IMR-90 (cell line): Measurements from ENCODE around the gene TEAD2. TPM values are rescaled to one million over a fixed set of nuclear protein-coding genes. Genes with fewer than 3 reads are reported as not detected.

Experiments used
- ATAC-seq: fragments of 200-7000 bp; cut with Tn5 transposase; 2 replicates; pipeline ENCODE4 v1.9.1; 2020; ENCODE audit warnings: low read depth, mild to moderate bottlenecking, moderate library complexity
- BruUV-seq: library from RNA; stranded (reverse); fragments of 400-500 nt; replicated peaks from 2 replicates; lab custom pipeline; 2021; lab: Mats Ljungman, UMichigan
- CTCF ChIA-PET: fragments of 300-600 bp; formaldehyde crosslinking; extraction: SDS; loops from one replicate; lab custom pipeline; 2021; ENCODE audit warnings: antibody characterized with exemption; lab: Yijun Ruan, JAX
- POLR2A ChIA-PET: fragments of 300-600 bp; sonication (Branson Sonifier 250); formaldehyde crosslinking; loops from one replicate; lab custom pipeline; 2022; ENCODE audit warnings: antibody characterized with exemption; ENCODE audit not compliant: unreplicated experiment; lab: Charles Lee
- DNase-seq: peaks from one replicate; pipeline ENCODE4 v3.0.0; 2013
- H2AFZ ChIP-seq: replicated peaks from 2 replicates; pipeline ENCODE3; 2013; ENCODE audit warnings: low read length, mild to moderate bottlenecking; ENCODE audit not compliant: poor library complexity
- H2AK5ac ChIP-seq: 2 replicates; pipeline ENCODE4 v1.6.1; 2013; ENCODE audit warnings: low read depth, low read length, inconsistent platforms
- H2AK9ac ChIP-seq: replicated peaks from 2 replicates; pipeline ENCODE3; 2013; ENCODE audit warnings: mild to moderate bottlenecking, low read depth, low read length, moderate library complexity; ENCODE audit not compliant: poor library complexity
- H2BK120ac ChIP-seq: 2 replicates; pipeline ENCODE4 v1.6.1; 2013; ENCODE audit warnings: low read depth, low read length, inconsistent platforms
- H2BK15ac ChIP-seq: 3 replicates; pipeline ENCODE4 v1.6.1; 2013; ENCODE audit warnings: low read depth, low read length, inconsistent platforms
- H2BK20ac ChIP-seq: 2 replicates; pipeline ENCODE4 v1.6.1; 2013; ENCODE audit warnings: low read depth, mild to moderate bottlenecking, inconsistent platforms, low read length, moderate library complexity
- H2BK5ac ChIP-seq: 2 replicates; pipeline ENCODE4 v1.6.1; 2013; ENCODE audit warnings: mild to moderate bottlenecking, low read depth, low read length, inconsistent platforms; ENCODE audit not compliant: poor library complexity, severe bottlenecking
- H3K14ac ChIP-seq: replicated peaks from 2 replicates; pipeline ENCODE4 v1.6.1; 2013; ENCODE audit warnings: low read depth, low read length, inconsistent platforms
- H3K18ac ChIP-seq: 2 replicates; pipeline ENCODE4 v1.6.1; 2013; ENCODE audit warnings: low read depth, low read length, control low read depth
- H3K23ac ChIP-seq: 2 replicates; pipeline ENCODE4 v1.6.1; 2013; ENCODE audit warnings: low read depth, low read length, inconsistent platforms
- H3K27ac ChIP-seq: 2 replicates; pipeline ENCODE4 v1.5.1; 2013; ENCODE audit warnings: mild to moderate bottlenecking, control low read depth, low read length; ENCODE audit not compliant: insufficient read depth
- H3K27me3 ChIP-seq: 2 replicates; pipeline ENCODE4 v1.6.1; 2013; ENCODE audit warnings: low read length; ENCODE audit not compliant: control insufficient read depth, insufficient read depth
- H3K36me3 ChIP-seq: 2 replicates; pipeline ENCODE4 v1.6.1; 2013; ENCODE audit warnings: low read length, mixed read lengths; ENCODE audit not compliant: control insufficient read depth, insufficient read depth
- H3K4ac ChIP-seq: 2 replicates; pipeline ENCODE4 v1.6.1; 2013; ENCODE audit warnings: low read depth, low read length, inconsistent platforms
- H3K4me1 ChIP-seq: 2 replicates; pipeline ENCODE4 v1.6.1; 2013; ENCODE audit warnings: low read length, mixed read lengths; ENCODE audit not compliant: control insufficient read depth, insufficient read depth
- H3K4me2 ChIP-seq: 2 replicates; pipeline ENCODE4 v1.6.1; 2013; ENCODE audit warnings: low read depth, mild to moderate bottlenecking, control low read depth, low read length, moderate library complexity
- H3K4me3 ChIP-seq: 2 replicates; pipeline ENCODE4 v1.5.1; 2013; ENCODE audit warnings: low read depth, mild to moderate bottlenecking, control low read depth, low read length, moderate library complexity; ENCODE audit not compliant: insufficient read depth
- H3K56ac ChIP-seq: 2 replicates; pipeline ENCODE4 v1.6.1; 2013; ENCODE audit warnings: low read length, inconsistent platforms; ENCODE audit not compliant: insufficient read depth; ENCODE audit errors: extremely low read depth
- H3K79me1 ChIP-seq, 2 experiments: 2 replicates each; pipeline ENCODE4 v1.6.1; 2013; ENCODE audit warnings: low read length in 2 of 2, inconsistent platforms in 1 of 2, low read depth in 1 of 2
- H3K9ac ChIP-seq: 2 replicates; pipeline ENCODE4 v1.6.1; 2013; ENCODE audit warnings: low read depth, low read length, control low read depth
- H3K9me1 ChIP-seq: 2 replicates; pipeline ENCODE4 v1.6.1; 2013; ENCODE audit warnings: low read length, inconsistent platforms; ENCODE audit not compliant: insufficient read depth
- H3K9me3 ChIP-seq: 2 replicates; pipeline ENCODE4 v1.6.1; 2013; ENCODE audit warnings: low read length; ENCODE audit not compliant: control insufficient read depth, insufficient read depth
- H4K20me1 ChIP-seq: 2 replicates; pipeline ENCODE4 v1.6.1; 2013; ENCODE audit warnings: low read length, inconsistent platforms; ENCODE audit not compliant: insufficient read depth
- H4K5ac ChIP-seq: 2 replicates; pipeline ENCODE4 v1.6.1; 2013; ENCODE audit warnings: mild to moderate bottlenecking, low read depth, low read length, control low read depth
- H4K8ac ChIP-seq, 2 experiments: 2 replicates each; pipeline ENCODE4 v1.6.1; 2013; ENCODE audit warnings: low read depth in 2 of 2, low read length in 2 of 2, control low read depth in 1 of 2, inconsistent platforms in 1 of 2
- H4K91ac ChIP-seq: 2 replicates; pipeline ENCODE4 v1.6.1; 2013; ENCODE audit warnings: low read depth, low read length, inconsistent platforms; ENCODE audit not compliant: insufficient read depth
- CEBPB ChIP-seq: IDR thresholded peaks from 2 replicates; pipeline ENCODE4 v1.6.1; 2012; ENCODE audit warnings: low read depth, low read length, improper control_type of control experiment
- FOS ChIP-seq: fragments of 150-350 bp; IDR thresholded peaks from 2 replicates; pipeline ENCODE4 v1.6.1; 2016; ENCODE audit warnings: low read depth, low read length
- MAFK ChIP-seq: IDR thresholded peaks from 2 replicates; pipeline ENCODE4 v1.6.1; 2012; ENCODE audit warnings: low read depth, low read length, improper control_type of control experiment
- MAZ ChIP-seq: IDR thresholded peaks from 2 replicates; pipeline ENCODE4 v1.6.1; 2012; ENCODE audit warnings: low read depth, mild to moderate bottlenecking, low read length, improper control_type of control experiment, moderate library complexity, borderline replicate concordance
- POLR2A ChIP-seq: IDR thresholded peaks from 2 replicates; pipeline ENCODE4 v1.6.1; 2012; ENCODE audit warnings: mild to moderate bottlenecking, low read depth, low read length
- RCOR1 ChIP-seq: IDR thresholded peaks from 2 replicates; pipeline ENCODE4 v1.6.1; 2012; ENCODE audit warnings: mild to moderate bottlenecking, low read length, improper control_type of control experiment; ENCODE audit not compliant: insufficient replicate concordance
- RFX5 ChIP-seq: IDR thresholded peaks from 2 replicates; pipeline ENCODE4 v1.8.0; 2012; ENCODE audit warnings: low read depth, mild to moderate bottlenecking, low read length, moderate library complexity
- WGBS, 2 experiments: methylation state at CpG; one replicate each; pipeline versions ENCODE4 v1.1.5 to v1.1.7; 2013; ENCODE audit warnings: missing lambda C conversion rate in 2 of 2; ENCODE audit not compliant: insufficient read length in 1 of 2; ENCODE audit errors: extremely low coverage in 2 of 2; 5-methylcytosine and 5-hydroxymethylcytosine counted together
- dilution Hi-C: fragments of 300-500 bp; cut with HindIII; formaldehyde crosslinking; loops from one replicate; pipeline ENCODE4 v1.14.3; 2018; ENCODE audit warnings: low sequenced_read_pairs; ENCODE audit not compliant: unreplicated experiment
- in situ Hi-C: fragments of 300-500 bp; cut with MboI; formaldehyde crosslinking; loops from 3 replicates; pipeline ENCODE4 v1.14.3; 2019; ENCODE audit warnings: low sequenced_read_pairs, inconsistent platforms, mixed read lengths
- intact Hi-C: fragments of 100-400 bp; cut with micrococcal nuclease; formaldehyde crosslinking; loops from 2 replicates; pipeline ENCODE4 v1.10.0; 2022
- polyA plus RNA-seq, 3 experiments: library from polyadenylated mRNA; depleted of rRNA; stranded (reverse); fragments of >200 nt; gene quantifications; 2 replicates each; pipeline ENCODE4 v1.2.3, GENCODE V29; 2012; ENCODE audit warnings: low replicate concordance in 1 of 3
- total RNA-seq: library from RNA; depleted of rRNA; stranded (reverse); fragments of >200 nt; gene quantifications from 2 replicates; pipeline ENCODE4 v1.2.3, GENCODE V29; 2012
- TF ChIP-seq, protein P1 (sequence below): fragments of 150-350 bp; IDR thresholded peaks from 2 replicates; pipeline ENCODE4 v1.6.1; 2017; ENCODE audit warnings: mild to moderate bottlenecking, antibody characterized with exemption, low read length, low read depth

The TEAD2 gene
- total and polyA plus RNA-seq, 2 of the 4 experiments (the other 2 are of a cell fraction) = 30.8 to 33.6 TPM

DNA sequence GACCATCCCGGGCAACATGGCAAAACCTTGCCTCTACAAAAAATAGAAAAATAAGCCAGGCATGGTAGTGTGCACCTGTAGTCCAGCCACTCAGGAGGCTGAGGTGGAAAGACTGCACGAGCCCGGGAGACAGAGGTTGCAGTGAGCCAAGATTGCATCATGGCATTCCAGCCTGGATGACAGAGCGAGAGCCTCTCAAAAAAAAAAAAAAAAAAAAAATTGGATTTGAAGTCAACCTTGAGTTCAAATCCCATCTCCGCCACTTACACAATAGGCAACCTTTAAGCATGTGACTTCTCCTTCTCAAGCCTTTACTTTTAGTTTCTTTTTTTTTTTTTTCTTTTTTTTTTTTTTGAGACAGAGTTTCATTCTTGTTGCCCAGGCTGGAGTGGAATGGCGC lies 37.8 kb upstream of the TEAD2 start:
- Histone ChIP-seq H3K4ac (no peak overlapping the region), H4K5ac (no peak overlapping the region), H3K79me1 (no peaks in the 10 kb centered on the region), H4K8ac (no peak overlapping the region), H2BK5ac (no peak overlapping the region), H3K56ac (no peak overlapping the region), H2BK15ac (no peak overlapping the region), H3K4me2 (no peak overlapping the region), H3K9ac (no peak overlapping the region), H3K27ac (no peak overlapping the region), H2BK20ac (no peak overlapping the region), H3K18ac (no peak overlapping the region), H3K9me3 (no peaks in the 10 kb centered on the region), H2BK120ac (no peak overlapping the region), H2AK9ac (no peak overlapping the region), H3K27me3 (peaks cover 49% of the 10 kb centered on the region), H4K91ac (no peak overlapping the region), H3K4me3 (no peak overlapping the region), H3K36me3 (no peaks in the 10 kb centered on the region), H3K4me1 (peaks cover 6% of the 10 kb centered on the region; the same call in 1 of the 2 replicates), H4K20me1 (no peaks in the 10 kb centered on the region), H3K23ac (no peak overlapping the region), H3K9me1 (no peaks in the 10 kb centered on the region), H3K14ac (no peak overlapping the region), H2AFZ (no peak overlapping the region), H2AK5ac (no peak overlapping the region)
- TF ChIP-seq MAZ (no peak), MAFK (no peak), FOS (no peak), RCOR1 (no peak), CEBPB (peak; percentile 75), POLR2A (no peak), RFX5 (no peak)
- TF ChIP-seq, protein P1, sequence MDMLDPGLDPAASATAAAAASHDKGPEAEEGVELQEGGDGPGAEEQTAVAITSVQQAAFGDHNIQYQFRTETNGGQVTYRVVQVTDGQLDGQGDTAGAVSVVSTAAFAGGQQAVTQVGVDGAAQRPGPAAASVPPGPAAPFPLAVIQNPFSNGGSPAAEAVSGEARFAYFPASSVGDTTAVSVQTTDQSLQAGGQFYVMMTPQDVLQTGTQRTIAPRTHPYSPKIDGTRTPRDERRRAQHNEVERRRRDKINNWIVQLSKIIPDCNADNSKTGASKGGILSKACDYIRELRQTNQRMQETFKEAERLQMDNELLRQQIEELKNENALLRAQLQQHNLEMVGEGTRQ = no peak
- CTCF ChIA-PET = interaction anchor here (0.6 kb wide), 1 partner anchor 45 kb away, joined by 3 read pairs; no protein-coding TSS in a partner anchor
- BruUV-seq = no TSS peak
- 35% methylated on average over 2 of the region's 6 CpGs; no CpG with 5 or more reads in 1 of the 2 experiments for WGBS, 2 experiments
- no peak for ATAC-seq
- intact Hi-C loops = no loop called here
- POLR2A ChIA-PET = no interaction called here
- in situ Hi-C loops = no loop called here
- dilution Hi-C loops = no loop called here
- peak; percentile 11 for DNase-seq
